GM18520 (cell line): ENCODE results near the gene VEZF1.
"Not testable (repeated sequence)": the region's sequence is repeated elsewhere in the genome, so short reads cannot be mapped to it uniquely, and the experiment has no call there.

Experiments used
- ATAC-seq: cut with Tn5 transposase; IDR thresholded peaks from one replicate; pipeline ENCODE4 v1.9.1; 2021; ENCODE audit not compliant: unreplicated experiment

VEZF1 gene

DNA sequence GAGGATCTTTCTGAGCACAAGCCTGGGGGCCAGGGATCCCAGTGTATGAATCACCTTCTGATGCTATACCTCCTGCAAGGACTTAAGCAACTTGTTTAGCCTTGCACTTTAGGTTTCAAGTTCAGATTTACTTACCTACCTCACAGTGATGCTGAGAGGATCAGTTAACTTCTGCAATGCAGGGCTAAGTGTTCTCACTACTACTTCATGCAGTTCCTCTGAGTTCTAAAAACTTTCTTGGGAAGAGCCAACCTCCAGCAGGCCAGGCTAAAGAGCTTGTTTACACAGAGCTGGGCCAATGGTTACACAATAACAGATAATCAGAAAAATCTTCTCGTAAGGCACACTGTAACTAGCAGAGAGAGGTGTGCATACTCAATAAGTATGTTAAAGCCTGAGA, 13.0 kb downstream of the VEZF1 start:
- no peak for ATAC-seq

DNA sequence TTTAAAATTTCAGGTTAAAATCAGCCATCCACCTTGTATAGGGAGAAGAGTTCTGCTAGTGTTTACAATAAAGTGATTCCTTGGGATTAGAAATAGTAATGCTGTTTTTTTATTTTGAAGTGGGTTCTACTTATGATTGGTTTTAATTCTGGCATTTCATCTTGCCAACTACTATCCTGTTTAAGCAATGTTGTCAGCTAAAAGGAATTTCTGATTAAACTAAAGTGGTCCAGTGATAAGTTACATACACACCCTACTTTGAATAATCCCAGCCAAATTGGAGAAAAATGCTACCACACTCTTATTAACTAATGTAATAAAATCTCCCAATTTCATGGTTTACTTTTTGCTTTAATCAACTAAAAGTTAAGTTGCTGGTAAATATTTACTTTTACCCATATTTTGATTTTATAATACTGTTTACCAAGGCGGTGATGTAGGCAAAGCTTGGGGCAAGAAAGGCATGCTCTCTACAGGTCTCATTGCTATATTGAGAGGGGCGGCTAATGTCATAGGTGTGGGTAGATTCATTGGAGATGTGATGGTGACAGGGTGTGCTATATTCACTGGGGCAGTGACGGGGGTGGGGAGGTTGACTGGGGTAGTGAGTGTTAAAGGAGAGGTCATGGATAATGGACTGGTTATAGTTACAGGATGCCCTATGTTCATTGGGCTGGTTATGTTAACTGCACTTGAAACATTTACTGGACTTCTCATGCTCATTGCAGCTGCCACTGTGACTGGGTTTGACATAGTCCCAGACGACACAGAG, 13.8 kb downstream of the VEZF1 start:
- ATAC-seq, result not testable (repeated sequence)

DNA sequence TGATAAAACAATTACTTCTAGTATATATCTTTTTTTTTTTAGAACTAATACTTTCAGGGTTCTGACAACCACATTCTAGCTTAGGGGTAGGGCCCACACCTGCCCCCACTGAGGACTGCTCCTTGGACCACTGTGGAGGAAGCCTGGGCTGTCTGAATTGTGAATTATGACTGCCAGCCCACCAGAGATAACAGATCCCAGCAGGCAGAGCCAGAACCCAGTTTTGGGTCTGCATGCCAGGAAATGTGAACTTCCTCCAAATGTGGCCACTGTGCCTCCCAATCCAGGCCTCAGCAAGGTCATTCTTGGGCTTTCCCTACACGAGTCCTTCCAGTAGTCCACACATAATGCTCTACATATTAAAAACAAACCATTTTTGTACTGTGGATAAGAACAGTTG, 15.9 kb downstream of the VEZF1 start:
- ATAC-seq, result no peak

DNA sequence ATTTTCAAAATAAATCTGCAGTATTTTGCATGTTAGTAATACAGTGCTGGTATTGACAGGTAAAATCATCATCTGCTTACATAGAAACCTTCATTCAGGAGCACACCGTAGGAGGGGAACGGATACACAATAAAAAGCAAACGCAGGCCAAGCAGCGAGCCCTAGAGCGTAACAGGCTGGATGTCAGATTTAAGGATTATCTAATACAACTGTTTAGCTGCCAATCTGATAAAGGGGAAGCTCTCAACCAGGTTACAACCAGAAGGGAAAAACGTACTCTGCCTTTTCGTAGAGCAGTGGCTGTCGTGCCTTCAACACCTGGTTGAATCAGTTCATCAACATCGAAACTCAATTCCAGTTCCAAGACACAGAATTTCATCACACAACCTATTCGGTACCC, 16.5 kb downstream of the VEZF1 start:
- ATAC-seq, result no peak

DNA sequence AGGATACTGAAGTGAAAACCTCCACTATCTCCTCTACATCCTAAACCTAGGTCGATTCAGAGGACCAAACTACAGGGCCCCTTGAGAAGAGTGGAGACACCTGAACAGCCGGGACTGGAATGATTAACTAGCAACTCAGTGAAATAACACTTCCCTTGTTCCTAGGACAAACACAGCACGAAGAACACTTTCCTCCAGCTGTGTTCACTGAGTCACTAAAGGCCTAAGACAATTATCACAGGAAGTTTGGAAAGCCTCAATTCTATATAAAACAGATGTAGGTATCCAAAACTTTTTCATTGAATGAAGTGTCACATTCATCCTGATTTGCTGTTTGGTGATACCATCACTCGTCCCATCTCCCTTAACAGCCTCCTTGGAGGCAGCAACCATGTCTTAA, 17.3 kb downstream of the VEZF1 start:
- ATAC-seq, result no peak

DNA sequence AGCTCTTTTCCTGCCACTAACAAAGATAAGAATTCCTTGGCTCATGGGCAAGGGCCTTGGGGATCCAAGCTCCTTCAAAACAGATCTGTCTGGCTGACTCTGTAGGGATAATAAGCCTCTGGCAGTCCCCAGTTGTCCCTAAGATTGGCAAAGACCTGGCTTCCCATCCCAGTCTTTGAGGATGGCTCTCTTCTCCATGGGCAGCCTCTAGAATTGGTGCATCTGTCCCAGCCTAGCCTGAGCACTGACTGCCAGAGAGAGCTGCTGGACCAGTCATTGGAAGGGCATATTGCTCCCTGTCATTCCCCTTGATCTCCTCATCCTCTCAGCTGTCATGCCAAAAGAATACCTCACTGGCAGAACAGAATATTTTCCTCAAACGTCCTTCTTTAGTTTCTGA, 19.6 kb downstream of the VEZF1 start:
- ATAC-seq, result no peak

DNA sequence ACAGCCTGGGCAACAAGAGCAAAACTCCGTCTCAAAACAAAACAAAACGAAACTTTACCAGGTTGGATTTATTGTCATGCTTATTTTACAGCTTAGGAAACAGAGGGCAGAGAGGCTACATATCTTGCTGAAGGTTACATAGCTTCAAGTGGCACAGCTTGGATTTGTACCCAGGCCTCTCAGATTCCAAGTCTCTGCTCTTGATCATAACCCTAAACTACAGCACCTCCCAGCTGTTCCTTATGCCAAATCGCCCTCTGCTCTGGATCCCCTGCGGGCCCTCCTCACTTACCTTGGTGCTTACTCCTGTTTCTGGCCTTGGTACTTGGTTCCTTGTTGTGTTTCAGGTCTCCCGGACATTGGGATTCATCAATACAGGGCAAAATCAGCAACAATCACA, 21.2 kb downstream of the VEZF1 start:
- no peak for ATAC-seq

DNA sequence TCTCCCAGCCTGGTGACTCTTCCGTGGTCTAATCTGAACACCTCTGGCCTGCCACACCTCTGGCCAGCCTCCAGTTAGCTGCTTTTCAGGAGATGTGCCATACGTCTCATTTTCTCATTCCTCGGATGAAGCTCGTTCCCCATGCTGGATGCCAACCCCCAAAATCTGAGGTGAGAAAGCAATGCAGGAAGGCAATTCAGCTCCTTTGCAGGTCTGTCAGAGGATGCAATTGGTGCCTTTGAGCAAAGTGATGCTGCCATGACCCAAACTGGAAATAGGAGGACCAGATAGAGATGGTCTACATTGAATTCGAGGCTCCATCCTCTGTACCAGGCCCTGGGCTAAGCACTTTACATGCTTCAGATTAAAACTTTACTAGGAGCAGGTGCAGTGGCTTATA, 21.8 kb downstream of the VEZF1 start:
- no peak for ATAC-seq

DNA sequence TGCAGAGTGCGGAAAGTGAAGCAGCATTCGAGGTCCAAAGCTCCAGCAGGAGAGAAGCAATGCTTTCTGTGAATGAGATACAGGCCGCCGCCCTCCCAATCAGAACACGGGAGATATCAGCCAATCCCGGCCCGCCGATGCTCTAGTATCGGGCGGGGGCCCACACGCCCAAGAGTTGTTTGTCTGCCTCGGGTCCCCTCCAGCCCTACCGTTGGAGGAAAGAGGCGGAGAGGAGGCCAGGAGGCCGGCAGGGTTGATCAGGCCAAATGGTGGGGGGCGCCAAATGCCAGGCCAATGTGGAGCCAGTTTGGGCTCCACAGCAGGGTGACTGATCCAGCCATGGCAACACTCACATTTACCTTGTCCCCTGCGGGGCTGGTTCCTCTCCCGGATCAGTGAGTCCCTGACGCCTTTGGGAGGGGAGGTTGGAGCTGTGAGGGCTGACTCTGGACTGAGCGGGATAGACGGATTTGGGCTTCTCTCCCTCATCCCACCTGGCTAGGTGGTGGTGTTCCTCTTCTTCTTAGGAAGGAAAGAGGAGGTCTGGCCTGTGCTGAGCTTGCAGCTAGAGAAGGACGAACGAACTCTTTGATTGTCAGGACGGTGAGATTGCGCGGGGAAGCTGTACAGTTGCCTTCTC, 22.4 kb downstream of the VEZF1 start:
- no peak for ATAC-seq

DNA sequence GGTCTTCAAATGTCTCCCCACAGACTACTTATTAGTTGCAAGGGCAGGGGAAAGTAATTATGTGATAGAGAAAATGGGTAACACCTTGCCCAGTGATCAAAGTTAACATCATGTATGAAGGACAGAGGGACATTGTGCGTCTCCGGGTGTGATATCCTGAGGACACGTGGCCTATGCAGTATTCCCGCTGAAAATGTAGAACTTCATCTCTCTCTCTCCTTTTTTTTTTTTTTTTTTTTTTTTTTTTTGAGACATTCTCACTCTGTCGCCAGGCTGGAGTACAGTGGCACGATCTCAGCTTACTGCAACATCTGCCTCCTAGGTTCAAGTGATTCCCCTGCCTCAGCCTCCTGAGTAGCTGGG, 24.9 kb downstream of the VEZF1 start:
- no peak for ATAC-seq

DNA sequence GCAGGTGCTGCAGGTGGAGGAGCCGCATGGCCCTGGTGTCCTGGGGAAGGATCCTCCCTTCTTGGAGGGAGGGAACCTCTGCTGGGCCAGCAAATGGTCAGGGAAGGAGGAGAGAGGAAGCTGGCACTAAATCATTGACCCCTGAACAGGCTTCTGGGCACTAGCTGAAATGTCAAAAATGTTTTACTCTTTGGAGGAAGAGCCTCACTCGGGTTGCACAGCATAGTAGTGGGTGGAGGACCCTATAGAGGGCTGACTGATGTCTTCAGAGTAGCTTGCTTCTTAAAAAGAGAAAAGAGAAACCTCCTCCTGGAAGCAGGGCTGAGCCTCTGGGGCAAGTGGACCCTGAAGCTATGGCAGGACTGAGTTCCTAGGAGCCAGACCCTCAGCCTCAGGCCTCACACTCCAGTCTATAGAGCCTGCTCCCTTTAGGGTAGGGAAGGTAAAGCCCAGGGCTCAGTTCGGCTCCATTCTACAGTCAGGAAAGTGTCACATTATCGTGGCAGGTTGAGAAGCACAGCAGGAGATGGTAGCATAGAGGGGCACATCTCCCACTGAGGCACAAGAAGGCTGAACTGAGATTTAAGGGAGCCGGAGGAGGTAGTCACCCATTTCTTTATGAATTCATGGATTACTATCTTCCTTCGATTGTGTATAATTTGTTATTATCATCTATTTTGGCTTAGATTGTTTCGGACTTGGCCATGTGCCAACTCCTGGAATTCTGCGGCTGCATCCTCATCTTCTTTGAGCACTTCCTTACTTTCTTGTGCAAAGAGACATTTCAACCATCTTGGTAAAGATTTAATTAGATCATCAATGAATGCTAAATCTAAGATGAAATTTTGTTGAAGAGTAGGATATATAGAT, 25.5 kb downstream of the VEZF1 start:
- ATAC-seq, result no peak

DNA sequence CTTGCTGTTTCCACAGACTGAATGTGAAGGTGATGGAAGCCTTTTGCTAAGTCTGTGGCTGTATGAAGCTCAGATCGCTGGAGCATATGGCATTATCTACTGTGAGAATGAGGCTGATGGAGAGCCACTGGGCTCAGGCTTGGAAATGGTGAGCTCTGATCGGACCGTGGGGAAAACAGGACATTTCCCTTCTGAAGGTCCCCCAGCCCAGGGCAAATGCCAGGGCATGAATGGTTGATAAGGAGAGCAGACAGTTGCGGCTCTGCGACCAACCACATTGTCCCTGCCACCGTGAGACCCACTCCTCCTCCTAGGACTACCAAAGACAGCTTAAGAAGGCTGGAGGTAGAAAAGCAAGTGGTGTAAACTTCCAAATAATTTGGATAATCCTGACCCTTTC, 28.1 kb downstream of the VEZF1 start:
- ATAC-seq, result no peak

DNA sequence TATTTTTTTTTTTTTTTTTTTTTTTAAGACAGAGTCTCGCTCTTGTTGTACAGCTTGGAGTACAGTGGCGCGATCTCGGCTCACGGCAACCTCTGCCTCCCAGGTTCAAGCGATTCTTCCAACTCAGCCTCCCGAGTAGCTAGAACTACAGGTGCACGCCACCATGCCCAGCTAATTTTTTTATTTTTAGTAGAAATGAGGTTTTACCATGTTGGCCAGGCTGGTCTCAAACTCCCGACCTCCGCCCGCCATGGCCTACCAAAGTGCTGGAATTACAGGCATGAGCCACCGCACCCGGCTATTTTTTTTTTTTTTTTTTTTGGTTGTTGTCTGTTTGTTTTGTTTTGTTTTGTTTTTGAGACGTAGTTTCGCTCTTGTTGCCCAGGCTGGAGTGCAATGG, 29.7 kb downstream of the VEZF1 start:
- ATAC-seq, result not testable (repeated sequence)

DNA sequence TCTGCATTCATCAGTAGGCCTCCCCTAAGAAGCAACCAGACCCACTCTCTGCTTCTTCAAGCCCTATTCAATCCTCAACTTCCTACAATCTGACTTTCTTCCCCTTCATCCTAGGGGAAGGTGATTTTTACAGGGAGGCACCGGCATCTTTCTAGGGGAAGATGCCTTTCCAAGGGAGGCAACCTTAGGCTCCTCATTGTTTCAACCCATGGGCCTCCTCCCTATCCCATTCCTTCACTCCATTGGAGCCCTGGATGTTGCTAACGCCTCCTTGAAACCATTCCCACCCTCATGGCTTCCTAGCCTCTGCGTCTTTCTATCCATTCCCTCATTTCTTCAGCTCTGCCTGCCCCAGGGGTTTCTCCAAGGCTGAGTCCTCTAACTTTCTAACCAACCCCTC, 30.2 kb downstream of the VEZF1 start:
- no peak for ATAC-seq

DNA sequence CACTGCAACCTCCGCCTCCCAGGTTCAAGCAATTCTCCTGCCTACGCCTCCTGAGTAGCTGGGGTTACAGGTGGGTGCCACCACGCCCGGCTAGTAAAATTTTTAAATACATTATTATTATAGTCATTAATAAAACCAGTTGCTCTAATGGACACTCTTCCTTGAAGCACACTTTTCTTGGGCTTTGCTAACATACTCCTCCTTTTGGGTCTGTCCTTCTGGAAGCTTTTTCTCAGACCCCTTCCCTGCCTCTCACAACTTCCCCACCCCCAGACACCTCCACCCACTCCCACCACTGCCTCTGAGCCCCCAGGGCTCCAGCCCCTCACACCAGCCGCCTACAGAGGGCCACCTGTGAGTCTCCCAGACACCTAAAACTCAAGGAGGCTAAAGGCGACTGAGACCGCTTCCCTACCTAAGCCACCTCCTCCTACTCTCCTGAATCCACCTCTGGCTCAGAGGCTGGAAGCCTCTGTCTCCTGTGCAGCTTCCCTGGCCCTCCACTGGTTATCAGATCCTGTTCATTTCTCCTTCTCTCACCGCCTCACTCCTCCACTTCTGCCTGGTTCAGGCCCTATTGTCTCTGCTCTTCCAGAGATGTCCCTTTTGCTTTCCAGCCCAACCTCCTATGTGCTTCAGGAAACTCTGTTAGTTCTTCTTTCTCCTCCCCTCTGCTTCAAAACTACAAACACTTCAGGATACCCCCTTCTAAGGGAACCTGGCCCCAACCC, 30.8 kb downstream of the VEZF1 start:
- ATAC-seq, result no peak

DNA sequence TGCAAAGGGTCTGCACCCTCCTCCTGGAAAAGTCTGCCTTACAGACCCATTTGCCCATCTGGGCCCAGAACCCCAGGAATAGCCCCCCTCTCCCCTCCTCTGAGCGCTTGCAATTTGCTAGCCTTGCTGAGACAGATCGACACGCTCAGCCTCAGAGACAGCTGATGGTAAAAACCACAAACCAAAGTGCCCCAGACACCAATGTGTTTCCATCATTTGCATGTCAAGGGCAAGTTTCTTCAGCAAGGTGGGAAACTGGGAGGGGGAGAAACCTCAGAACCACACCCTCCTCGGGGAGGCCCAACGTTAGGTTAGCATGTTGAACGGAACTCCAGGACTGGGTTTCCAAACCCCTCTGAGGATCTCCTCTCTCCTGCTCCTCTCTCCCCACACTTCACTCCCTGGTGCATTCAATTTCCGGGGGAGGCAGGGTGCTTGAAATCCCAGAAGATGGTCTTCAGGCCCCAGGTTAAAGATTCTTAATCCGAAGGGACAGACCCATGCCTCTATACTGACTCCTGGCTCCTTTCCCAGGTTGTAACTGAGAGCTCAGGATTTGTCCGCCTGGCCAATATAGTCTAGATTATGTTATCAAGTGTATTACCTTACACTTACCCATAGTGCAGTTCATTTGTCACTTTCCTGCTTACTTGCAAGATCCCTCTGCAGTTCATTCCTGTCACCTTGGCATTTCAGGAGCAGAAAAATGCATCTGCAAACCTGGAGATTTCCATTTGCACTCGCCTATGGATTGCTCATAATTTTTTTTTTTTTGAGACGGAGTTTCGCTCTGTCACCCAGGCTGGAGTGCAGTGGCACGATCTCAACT, 31.5 kb downstream of the VEZF1 start:
- ATAC-seq, result peak; percentile 73

DNA sequence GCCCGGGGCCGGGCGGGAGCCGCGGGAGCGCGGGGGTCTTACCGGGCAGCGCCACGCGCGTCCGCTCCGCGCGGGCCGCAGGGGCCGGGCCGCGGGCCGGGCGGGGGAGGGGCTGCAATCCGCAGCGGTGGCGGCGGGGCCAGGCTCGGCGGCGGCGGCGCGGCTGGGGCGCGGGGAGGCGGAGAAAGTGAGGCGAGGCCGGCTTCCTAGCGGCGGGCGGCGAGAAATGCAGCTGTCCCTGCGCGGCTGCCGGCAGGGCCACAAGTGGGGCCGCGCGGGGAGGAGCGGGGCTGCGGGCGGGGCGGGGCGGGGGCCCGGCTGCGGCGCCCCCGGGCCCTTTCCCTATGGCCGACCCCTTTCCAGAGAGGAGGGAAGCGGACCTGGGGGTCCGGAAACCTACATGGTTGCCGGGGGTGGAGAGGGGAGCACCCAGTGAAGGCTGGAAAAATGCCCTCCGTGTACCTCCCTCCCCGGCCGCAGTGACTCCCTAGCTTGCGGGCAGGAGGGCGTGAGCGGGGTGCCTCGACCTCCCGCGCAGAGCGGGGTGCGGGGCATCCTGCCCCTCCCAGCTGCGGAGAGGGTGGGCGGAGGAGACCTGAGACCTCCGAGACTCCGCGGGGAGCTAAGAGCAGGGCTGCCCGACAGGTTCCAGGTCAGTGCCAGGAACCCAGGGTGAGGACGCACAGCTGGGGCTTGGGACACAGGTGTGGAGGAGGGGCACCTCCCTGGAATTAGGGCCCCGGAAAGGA, 32.7 kb downstream of the VEZF1 start, which contains the start of gene CUEDC1:
TSS of gene CUEDC1 (minus strand) at position 230 of the 749 bp plus-strand sequence. CDS start 69,848 bp downstream, outside the sequence.
- no peak for ATAC-seq

DNA sequence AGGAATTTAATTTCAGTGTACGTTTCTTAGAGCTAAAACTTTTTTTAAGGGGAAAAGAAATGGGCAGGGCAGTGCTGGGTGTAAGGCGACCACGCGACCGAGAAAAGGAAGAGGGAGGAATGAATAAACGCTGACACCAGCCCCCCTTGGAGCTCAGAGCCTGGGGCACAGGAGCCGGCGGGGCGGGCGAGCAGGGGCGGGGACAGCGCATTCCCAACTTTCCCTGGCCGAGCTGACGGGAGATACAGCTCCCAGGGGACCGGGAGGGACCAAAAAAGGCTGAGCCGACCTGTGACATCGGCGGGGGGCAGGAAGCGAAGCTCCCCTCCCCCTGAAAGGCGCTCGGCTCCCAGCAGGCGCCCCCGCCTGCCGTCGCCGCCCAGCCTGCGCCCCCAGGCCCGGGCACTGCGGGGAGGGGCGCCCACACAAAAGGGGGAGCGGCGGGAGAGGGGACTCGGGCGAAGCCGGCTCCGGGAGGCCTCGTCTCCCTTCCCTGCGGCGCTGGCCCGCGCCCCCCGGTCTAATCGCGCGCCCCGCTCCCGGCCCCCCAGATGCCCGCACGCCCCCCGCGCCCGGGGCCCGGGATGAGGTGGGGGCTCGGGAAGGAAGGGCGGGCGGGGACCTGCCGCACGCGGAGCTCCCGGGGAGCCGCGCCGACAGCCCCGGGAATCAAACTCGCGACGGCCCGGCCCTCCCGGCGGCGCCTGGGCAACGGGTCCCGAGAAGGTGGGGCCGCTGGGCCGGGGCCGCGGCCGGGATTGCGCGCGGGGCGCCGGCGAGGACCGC, 33.5 kb downstream of the VEZF1 start:
- no peak for ATAC-seq
